Effector CD8-positive, alpha-beta T cell (primary cell): ENCODE results near the gene DIAPH3.
"Not testable (repeated sequence)": the region's sequence is repeated elsewhere in the genome, so short reads cannot be mapped to it uniquely, and the experiment has no call there.

Experiments used
- DNase-seq: peaks from one replicate; lab custom pipeline; 2025; lab: John Stamatoyannopoulos, UW

The DIAPH3 gene

GRCh38 chr13:60099631-60100420 lies 63.9 kb downstream of the DIAPH3 start:
- no peak for DNase-seq

- no peak for DNase-seq
These were observed 68.4 kb downstream of the DIAPH3 start for GRCh38 chr13:60095300-60095699.

GRCh38 chr13:60094385-60095088 lies 69.2 kb downstream of the DIAPH3 start:
- no peak for DNase-seq

- no peak for DNase-seq
These were observed 70.2 kb downstream of the DIAPH3 start for GRCh38 chr13:60093425-60094019.

GRCh38 chr13:60091573-60091972 lies 72.2 kb downstream of the DIAPH3 start:
- no peak for DNase-seq

- DNase-seq: no peak
These were observed 73.2 kb downstream of the DIAPH3 start for GRCh38 chr13:60090574-60090973.

GRCh38 chr13:60083780-60084179 lies 79.9 kb downstream of the DIAPH3 start:
- not testable (repeated sequence) for DNase-seq

GRCh38 chr13:60080850-60081249 lies 82.9 kb downstream of the DIAPH3 start:
- DNase-seq: no peak

DNA sequence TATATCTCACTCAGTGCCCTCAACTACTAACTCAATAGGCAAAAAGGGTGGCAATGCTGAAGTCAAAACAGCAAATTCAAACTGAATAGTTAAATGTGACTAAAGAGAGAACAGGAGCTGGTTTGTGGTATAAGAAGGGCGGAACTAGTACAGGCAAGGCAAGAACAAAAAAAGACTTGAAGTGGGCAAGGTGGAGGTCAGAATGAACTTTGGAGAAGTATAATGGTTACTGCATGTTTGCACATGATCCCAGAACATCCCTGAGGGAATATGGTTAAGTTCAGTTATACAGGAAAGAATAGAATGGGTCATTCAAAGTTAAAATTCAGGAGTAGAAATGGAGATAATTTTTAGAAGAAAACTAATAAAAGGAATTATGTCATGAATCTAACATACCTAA lies 85.5 kb downstream of the DIAPH3 start:
- no peak for DNase-seq

GRCh38 chr13:60075850-60076249 lies 87.9 kb downstream of the DIAPH3 start:
- DNase-seq: no peak

- DNase-seq: no peak
These were observed 89.3 kb downstream of the DIAPH3 start for GRCh38 chr13:60074397-60074796.

DNA sequence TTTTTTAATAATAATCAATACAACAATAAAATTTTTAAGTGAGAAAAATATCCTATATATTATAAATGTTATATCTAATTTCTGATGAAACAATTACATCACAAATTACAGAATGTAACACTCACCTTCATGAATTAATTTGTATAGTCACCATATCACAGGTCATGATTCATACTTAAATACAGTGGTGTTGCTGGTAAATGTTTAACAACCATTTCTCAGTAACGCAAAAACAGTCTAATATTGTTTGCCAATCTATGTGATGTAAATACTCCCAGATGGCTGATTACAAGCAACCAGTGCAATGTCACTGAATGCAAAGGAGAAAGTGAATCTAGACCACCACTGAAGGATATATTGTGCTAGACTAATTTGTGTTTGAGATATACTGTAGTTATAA lies 97.5 kb downstream of the DIAPH3 start:
- no peak for DNase-seq

DNA sequence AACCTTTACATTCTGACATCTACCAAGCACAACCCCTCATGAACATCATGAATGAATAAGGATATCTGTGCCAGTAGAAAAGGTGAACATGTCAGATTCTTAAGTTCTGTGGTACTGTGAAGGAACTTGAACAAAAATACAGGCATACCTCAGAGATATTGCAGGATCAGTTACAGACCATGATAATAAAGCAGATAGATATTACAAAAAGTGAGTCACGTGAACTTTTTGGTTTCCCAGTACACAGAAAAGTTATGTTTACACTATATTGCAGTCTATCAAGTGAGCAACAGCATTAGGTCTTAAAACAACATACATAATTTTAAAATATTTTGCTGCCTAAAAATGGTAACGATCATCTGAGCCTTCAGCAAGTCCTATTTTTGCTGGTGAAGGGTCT lies 101.2 kb downstream of the DIAPH3 start:
- DNase-seq: no peak

- DNase-seq: no peak
These were observed 102.0 kb downstream of the DIAPH3 start for GRCh38 chr13:60061737-60062136.

GRCh38 chr13:60051754-60052285 lies 111.9 kb downstream of the DIAPH3 start:
- no peak for DNase-seq

- DNase-seq: not testable (repeated sequence)
These were observed 115.4 kb downstream of the DIAPH3 start for GRCh38 chr13:60048353-60048752.

GRCh38 chr13:60047918-60048317 lies 115.8 kb downstream of the DIAPH3 start:
- no peak for DNase-seq

DNA sequence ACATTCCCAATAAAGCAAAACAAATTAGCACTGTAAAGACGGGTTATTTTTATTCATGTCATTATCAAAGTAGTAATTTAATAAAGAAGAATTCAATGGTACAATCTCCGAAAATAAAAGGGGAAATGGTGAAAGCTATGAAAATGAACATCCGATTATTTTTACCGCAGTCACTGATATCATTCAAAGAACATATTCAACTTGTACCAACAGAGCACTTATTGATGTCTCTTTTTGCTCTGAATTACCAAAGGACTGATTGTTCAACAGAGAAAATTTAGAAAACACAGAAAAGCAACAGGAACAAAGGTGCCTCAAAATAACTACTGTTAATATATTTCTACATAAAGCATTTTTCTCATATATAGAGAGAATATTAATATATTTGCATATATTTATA lies 119.4 kb downstream of the DIAPH3 start:
- no peak for DNase-seq

GRCh38 chr13:60043262-60043661 lies 120.5 kb downstream of the DIAPH3 start:
- DNase-seq: no peak

DNA sequence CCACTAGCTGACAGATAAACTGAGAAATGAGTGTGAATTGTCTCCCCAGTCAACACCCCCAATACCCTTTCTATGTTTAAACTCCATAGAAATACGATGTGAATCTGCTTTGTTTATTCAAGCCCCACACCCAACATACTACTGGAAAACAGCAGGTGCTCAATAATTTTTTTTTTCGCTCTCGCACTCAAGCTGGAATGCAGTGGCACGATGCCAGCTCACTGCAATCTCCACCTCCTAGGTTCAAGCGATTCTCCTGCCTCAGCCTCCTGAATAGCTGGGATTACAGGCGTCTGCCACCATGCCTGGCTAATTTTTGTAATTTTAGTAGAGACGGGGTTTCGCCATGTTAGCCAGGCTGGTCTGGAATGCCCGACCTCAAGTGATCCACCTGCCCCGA lies 123.1 kb downstream of the DIAPH3 start:
- not testable (repeated sequence) for DNase-seq

GRCh38 chr13:60035874-60036273 lies 127.9 kb downstream of the DIAPH3 start:
- DNase-seq: no peak

DNA sequence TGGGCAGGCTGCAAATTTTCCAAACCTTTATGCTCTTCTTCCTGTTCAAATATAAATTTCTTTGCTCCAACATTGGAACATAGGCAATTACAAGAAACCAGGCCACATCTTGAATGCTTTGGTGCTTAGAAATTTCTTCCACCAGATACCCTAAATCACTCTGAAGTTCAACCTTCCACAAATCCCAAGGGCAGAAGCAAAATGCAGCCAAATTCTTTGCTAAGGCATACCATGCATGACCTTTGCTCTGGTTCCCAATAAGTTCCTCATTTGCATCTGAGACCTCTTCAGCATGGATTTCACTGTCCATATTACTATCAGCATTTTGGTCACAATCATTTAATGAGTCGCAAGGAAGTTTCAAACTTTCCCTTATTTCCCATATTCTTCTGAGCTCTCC lies 130.9 kb downstream of the DIAPH3 start:
- DNase-seq: no peak

DNA sequence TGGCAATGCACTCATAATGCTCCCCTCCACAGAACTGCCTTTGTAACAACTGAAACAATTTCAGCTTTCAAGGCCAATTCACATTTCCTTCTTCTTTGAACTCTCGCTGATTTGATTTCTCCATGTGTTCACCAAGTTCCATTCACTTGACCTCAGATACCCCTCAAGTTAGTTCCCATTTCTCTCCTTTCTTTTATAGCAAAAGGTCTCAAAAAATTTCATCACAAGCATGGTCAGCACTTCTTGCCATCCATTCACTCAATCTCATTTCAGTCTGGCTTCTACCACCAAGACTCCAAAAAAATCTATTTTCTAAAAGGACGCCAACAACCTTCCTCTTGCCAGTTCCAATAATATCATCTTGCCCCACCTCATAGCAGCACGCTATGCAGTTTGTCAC lies 135.7 kb downstream of the DIAPH3 start:
- DNase-seq: no peak
